GM18508 (cell line): ENCODE data around the gene RBM11.

Experiments used
- ATAC-seq: cut with Tn5 transposase; IDR thresholded peaks from one replicate; pipeline ENCODE4 v1.9.1; 2021; ENCODE audit warnings: moderate number of reproducible peaks; ENCODE audit not compliant: insufficient read depth, unreplicated experiment

Gene RBM11

DNA sequence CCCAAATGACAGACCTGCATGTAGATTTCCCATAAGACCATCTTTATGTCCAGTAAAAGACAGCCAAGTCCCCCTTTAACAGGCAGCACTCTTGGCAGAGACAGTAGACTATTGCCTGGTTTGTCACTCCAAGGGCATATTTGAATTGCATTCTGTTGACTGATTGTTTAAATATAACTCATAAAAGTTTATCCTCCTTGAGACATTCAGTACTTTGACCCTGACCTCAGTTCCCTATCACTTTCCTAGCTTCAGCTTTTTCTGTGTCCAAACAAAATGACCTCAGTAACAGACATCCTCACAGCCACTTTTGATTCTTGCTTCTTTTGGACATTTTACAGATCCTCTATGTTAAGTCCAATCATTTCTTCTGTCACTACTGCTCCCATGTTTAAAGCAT lies 51.1 kb downstream of the RBM11 start:
- ATAC-seq, result no peak

- ATAC-seq, result no peak
These were observed 54.7 kb downstream of the RBM11 start for GRCh38 chr21:14270631-14271030.

DNA sequence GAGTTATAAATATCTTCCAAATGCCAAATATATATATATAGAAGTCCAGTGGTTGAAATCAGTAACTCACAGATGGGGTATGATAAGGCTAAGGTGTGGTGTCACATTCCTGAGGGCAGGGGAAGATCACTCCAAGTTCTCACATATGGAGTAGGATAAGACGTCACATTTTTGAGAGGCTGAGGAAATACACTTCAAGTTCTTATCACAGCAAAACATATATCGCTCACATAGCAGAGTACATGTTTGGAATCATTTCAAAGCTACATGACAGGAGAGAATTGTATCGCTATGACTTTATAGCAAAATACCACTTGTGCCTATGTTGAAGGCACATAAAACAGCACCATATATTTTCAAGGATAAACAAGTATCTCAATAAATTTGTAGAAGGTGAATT lies 55.1 kb downstream of the RBM11 start:
- no peak for ATAC-seq

DNA sequence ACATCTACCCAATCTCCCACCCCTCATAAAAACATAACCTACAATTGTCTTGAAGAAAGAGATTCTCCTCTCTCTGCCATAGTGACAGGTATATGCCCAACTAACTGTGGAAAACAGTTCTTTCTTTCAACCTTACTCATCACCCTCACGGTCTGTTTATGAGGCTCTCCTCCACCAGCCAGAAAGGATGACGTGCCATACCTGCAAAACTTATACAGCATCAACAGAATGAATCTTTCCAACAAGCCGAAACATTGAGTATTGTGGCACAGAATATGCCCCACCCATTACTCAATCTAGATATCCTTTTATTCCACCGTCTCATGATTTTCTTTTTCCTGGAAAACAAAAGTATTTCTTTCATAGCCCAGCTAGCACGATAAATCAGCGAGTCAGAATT lies 55.7 kb downstream of the RBM11 start:
- no peak for ATAC-seq

DNA sequence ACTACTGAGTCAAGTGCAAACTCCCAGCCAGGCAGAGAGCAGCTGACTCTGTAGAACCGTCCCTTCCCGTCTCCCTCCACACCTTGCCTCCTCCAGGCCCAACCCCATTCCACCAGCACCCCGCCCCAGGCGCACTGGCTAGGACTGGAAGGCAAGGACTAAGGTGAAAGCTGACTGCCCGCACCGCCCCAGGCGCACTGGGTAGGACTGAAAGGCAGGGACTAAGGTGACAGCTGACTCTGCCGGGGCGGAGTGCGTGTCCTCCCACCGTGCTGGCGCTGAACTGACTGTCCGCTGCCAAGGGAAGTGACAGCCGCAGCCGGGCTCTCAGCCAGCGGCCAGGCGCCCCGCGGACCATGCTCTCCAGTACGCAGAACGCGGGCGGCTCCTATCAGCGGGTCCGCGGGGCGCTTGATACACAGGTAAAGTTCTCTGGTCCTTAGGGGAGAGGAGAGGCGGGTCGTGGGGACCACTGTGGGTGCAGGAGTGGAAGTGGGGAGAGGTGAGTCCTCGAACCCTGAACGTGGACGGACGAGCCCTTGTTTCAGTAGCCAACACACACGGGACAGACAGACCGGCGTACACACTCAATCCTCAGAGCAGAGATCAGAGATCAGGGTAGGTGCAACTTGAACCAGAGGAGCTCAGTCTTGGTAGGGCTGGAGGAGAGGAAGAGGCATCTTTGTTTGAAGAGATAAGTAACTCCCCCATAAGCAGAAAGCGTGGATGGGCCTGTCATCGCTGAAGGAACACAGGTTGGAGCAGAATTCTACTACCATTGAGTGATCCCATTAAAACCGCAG lies 58.0 kb downstream of the RBM11 start:
- ATAC-seq, result no peak

DNA sequence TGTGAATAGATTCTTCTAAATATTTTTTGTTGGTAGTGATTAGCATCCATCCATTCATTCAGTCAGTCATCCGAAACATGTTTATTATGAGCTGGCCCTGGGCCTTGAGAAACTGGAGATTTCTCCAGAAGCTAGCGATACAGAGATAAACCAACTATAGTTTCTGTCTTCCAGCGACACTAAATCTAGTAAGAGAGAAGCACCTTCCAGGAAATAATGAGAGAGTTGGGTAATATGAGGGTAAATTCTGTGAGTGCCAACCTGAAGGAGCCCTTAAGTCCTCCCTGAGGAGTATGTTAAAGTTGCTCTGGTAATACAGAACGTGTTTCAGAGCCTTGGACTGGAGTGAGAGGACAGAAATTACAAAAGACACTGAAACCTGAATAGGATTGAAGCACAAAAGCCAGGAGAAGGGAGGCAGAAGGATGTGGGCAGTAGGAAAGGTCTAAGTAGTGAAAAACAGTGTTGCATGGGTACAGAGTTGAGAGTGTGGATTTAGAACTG lies 59.8 kb downstream of the RBM11 start:
- ATAC-seq, result no peak
